ENCODE measurements around the gene TACSTD2. TPM values are rescaled to one million over a fixed set of nuclear protein-coding genes. Genes with fewer than 3 reads are reported as not detected.

Gene TACSTD2, protein sequence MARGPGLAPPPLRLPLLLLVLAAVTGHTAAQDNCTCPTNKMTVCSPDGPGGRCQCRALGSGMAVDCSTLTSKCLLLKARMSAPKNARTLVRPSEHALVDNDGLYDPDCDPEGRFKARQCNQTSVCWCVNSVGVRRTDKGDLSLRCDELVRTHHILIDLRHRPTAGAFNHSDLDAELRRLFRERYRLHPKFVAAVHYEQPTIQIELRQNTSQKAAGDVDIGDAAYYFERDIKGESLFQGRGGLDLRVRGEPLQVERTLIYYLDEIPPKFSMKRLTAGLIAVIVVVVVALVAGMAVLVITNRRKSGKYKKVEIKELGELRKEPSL
- under 0.01 TPM in 1 of 2 replicates, not detected in the other for total RNA-seq (ENCODE audit: low replicate concordance)

DNA sequence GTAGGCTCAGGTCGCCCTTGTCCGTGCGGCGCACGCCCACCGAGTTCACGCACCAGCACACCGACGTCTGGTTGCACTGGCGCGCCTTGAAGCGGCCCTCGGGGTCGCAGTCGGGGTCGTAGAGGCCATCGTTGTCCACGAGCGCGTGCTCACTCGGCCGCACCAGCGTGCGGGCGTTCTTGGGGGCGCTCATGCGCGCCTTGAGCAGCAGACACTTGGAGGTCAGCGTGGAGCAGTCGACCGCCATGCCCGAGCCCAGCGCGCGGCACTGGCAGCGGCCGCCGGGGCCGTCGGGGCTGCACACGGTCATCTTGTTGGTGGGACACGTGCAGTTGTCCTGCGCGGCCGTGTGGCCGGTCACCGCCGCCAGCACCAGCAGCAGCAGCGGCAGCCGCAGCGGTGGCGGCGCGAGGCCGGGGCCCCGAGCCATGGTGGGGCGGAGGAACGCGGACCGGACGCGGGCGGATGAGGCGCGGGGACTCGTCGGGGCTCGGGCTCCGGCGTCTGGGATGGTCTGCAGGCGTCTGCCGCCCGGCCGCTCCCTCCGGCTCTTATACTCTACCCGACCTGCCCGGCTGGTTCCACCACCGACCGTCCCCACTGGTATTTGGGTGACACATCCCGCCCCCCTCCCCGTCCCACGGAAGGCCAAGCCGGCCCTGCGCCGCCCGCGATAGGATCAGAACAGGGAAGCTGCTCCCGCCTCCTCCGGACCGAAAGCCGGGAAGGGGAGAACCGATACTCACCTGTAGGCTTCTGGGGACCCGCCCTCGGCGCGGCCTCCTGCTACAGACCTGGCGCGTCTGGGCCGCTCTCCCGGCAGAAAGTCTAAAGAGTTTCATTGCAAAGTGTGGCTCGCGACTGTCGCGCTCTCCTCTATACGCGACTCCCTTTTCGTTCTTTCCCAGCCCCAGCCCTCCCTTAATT is at the start of gene TACSTD2:
Gene TACSTD2 (minus strand): TSS at position 526 of the 927 bp plus-strand sequence. CDS start 96 bp downstream, at position 430.

DNA sequence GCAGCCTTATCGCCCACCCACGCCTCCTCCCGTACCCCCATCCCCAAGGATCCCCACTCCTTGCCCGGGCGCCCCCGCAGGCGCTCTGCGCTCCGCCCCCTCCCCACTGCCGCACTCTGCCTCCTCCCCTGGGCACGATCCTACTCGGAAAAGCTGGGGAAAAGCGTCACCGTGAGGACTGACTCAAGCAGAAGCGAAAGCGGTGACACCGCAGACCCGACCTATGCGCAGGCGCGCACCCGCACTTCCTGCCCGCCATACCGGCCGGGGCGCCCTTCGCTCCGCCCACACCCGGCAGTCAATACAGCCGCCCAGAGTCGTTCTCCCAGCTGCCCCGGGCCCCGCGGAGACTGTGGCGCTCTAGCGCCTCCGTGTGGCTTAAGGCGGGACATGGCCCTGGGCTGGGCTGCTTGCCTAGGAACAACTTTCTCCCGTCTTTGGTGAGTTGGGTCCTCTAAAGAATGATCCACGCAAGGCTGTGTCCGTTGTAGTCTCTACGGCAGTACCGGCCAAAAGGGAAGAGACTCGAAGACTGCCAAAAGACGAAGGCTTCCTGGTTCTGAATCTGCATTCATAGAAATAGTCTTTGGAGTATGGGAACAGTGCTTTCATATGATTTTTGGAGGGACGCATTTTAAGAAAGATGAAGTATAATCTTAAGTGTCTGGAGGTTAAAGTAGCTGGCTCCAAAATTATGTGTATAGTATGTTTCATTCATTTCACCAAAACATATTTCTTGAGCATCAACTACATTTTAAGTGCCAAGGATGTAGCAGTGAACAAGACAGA is 30.3 kb downstream of the TACSTD2 start, which contains the start of gene OMA1:
Gene OMA1 (minus strand): TSS at position 207 of the 789 bp plus-strand sequence. CDS start 7,432 bp downstream, outside the sequence.

Other genes with a start within 250 kb of the TACSTD2 start
- 13.3 and 20.0 TPM in 2 replicates for gene OMA1, start 30.5 kb downstream of the TACSTD2 start, total RNA-seq (ENCODE audit: low replicate concordance)
- gene MYSM1, start 122.8 kb upstream of the TACSTD2 start, total RNA-seq (ENCODE audit: low replicate concordance), result 10.5 and 12.1 TPM in 2 replicates
- 62.8 and 63.2 TPM in 2 replicates for gene JUN, start 206.8 kb upstream of the TACSTD2 start, total RNA-seq (ENCODE audit: low replicate concordance)

All from smooth muscle cell of the coronary artery (primary cell).